ENCODE data around the gene SP4. TPM values are rescaled to one million over a fixed set of nuclear protein-coding genes. Genes with fewer than 3 reads are reported as not detected.

SP4 gene
- total and polyA plus RNA-seq, 9 donors = 6.9 to 22.1 (median 17.7) TPM

DNA sequence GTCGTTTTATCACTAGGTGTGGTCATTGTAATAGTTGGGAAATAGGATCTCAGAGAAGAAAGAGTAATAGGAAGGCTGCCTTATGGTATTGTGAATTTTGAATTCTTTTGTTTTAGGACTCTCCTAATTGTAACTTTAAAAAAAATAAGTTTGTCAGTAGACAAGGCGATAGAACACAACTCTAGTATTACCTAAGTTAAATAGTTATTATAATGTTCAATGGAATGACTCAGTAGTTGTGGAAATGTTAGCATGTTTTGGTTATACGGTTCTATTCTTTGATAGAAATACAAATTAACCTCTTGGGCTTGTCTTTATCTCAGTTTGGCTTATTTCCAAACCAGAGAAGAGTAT lies 116.4 kb downstream of the SP4 start:
- no peak for TF ChIP-seq EP300 (IDR thresholded peaks at IDR 0.05)
- TF ChIP-seq POLR2A (IDR thresholded peaks at IDR 0.05) = no peak
- TF ChIP-seq, protein P1, sequence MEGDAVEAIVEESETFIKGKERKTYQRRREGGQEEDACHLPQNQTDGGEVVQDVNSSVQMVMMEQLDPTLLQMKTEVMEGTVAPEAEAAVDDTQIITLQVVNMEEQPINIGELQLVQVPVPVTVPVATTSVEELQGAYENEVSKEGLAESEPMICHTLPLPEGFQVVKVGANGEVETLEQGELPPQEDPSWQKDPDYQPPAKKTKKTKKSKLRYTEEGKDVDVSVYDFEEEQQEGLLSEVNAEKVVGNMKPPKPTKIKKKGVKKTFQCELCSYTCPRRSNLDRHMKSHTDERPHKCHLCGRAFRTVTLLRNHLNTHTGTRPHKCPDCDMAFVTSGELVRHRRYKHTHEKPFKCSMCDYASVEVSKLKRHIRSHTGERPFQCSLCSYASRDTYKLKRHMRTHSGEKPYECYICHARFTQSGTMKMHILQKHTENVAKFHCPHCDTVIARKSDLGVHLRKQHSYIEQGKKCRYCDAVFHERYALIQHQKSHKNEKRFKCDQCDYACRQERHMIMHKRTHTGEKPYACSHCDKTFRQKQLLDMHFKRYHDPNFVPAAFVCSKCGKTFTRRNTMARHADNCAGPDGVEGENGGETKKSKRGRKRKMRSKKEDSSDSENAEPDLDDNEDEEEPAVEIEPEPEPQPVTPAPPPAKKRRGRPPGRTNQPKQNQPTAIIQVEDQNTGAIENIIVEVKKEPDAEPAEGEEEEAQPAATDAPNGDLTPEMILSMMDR (IDR thresholded peaks at IDR 0.05) = no peak
- DNase-seq = no peak
- Histone ChIP-seq H3K9me3 (no peaks in the 10 kb centered on the region), H3K4me1 (ENCODE audit: insufficient read depth) (peaks cover 11% of the 10 kb centered on the region), H3K36me3 (no peaks in the 10 kb centered on the region), H3K27ac (no peak overlapping the region), H3K4me3 (no peak overlapping the region), H3K27me3 (no peaks in the 10 kb centered on the region)
- intact Hi-C loops (cut with DNase I) = no loop called here
- WGBS, 3 donors = 25 to 29% (median 27%) methylated on average over 3 of the region's 3 CpGs

DNA sequence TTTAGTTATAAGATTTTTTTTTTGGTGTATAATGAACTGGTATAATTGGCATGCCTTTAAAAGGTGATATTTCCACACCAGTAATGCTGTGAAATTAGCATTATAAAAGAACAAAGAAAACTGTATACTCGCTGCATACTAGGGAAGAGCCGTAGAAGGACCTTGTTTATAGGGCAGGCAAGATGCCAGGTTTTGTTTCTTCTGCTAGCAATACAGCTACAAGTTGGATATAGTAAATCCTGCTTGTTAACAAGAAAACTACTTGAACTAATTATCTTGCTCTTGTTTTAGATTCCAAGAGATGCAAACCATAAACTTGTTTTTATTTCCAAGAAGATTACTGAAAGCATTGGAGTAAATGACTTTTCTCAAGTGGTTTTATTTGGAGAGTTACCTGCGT lies 116.8 kb downstream of the SP4 start:
- intact Hi-C loops (cut with DNase I) = no loop called here
- Histone ChIP-seq H3K27ac (no peak overlapping the region), H3K27me3 (no peaks in the 10 kb centered on the region), H3K4me1 (ENCODE audit: insufficient read depth) (peaks cover 11% of the 10 kb centered on the region), H3K4me3 (no peak overlapping the region), H3K36me3 (no peaks in the 10 kb centered on the region), H3K9me3 (no peaks in the 10 kb centered on the region)
- DNase-seq = no peak
- TF ChIP-seq POLR2A (IDR thresholded peaks at IDR 0.05) (no peak), EP300 (IDR thresholded peaks at IDR 0.05) (no peak)
- TF ChIP-seq, protein P1 (IDR thresholded peaks at IDR 0.05) = no peak
- WGBS, 3 donors = 33 to 59% (median 53%) methylated on average over 3 of the region's 3 CpGs

DNA sequence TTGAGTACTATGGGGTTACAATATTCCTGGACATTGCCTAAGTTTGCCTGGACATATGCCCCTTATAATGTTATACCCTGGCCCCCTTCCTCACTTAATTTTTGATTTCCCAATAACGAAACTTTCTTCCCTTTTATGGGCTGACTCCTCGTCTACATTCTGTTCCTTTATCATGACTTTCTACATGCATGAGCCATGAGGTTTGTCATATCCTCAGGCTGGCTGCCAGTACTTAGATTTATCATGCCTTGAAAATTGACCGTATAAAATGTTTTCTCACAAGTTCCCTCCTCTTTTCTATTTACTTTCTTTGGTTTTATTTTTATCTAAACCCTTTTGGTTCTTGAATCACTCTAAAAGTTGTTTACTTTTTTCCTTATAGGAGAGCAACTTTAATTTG lies 119.6 kb downstream of the SP4 start:
- no peaks in the 10 kb centered on the region for H3K27me3 ChIP-seq
- no peak overlapping the region for H3K27ac ChIP-seq
- intact Hi-C loops (cut with DNase I) = no loop called here
- no peak for TF ChIP-seq POLR2A (IDR thresholded peaks at IDR 0.05)
- TF ChIP-seq EP300 (IDR thresholded peaks at IDR 0.05) = no peak
- TF ChIP-seq, protein P1 (IDR thresholded peaks at IDR 0.05) = no peak
- DNase-seq = no peak
- peaks cover 10% of the 10 kb centered on the region for H3K4me1 ChIP-seq (ENCODE audit: insufficient read depth)
- 13 to 17% (median 15%) methylated on average over 3 of the region's 3 CpGs for WGBS, 3 donors
- no peaks in the 10 kb centered on the region for H3K36me3 ChIP-seq
- no peak overlapping the region for H3K4me3 ChIP-seq
- H3K9me3 ChIP-seq = no peaks in the 10 kb centered on the region

DNA sequence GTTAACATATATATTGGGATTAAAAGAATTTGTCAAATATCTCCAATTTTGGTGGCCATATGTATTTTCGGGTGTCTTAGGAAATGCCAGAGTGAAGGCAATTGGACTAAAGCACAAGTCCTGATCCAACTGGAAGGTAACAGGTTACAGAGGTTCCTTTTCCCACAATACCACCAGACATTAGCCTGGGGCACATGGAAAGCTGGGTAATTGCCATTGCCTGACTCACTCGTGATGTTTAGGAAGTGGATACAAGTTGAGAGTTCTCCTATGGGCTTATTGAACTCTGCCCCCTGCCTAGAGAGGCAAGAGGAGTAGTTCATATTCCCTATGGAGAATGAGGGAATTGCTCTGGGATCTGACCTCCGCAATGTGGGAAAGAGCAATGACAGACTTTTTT lies 120.6 kb downstream of the SP4 start:
- intact Hi-C loops (cut with DNase I) = no loop called here
- Histone ChIP-seq H3K27ac (no peak overlapping the region), H3K4me1 (ENCODE audit: insufficient read depth) (peaks cover 1% of the 10 kb centered on the region), H3K4me3 (no peak overlapping the region), H3K9me3 (no peaks in the 10 kb centered on the region), H3K36me3 (no peaks in the 10 kb centered on the region), H3K27me3 (no peaks in the 10 kb centered on the region)
- TF ChIP-seq, protein P1 (IDR thresholded peaks at IDR 0.05) = no peak
- no peak for TF ChIP-seq POLR2A (IDR thresholded peaks at IDR 0.05)
- no peak for TF ChIP-seq EP300 (IDR thresholded peaks at IDR 0.05)
- WGBS, 3 donors = 67 to 91% (median 82%) methylated on average over 3 of the region's 3 CpGs
- no peak for DNase-seq

DNA sequence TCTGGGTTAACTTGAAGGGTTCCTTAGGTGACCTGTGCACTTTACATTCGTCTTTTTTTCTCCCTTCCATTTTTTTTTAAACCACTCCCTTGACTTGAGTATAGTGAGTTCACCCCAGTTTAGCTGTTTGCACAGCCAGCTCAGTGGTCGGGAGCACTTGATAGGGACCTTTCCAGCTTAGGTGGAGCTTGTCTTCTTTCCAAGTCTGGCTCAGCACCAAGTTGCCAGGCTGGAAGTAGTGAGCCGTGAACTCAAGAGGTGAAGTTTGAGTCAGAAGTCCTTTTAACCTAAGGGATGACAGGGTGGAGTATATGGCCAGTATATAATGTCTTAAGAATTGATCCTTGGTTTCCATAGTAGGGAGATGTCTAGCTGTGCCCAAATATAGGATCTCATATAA lies 122.2 kb downstream of the SP4 start:
- TF ChIP-seq, protein P1 (IDR thresholded peaks at IDR 0.05) = no peak
- TF ChIP-seq POLR2A (IDR thresholded peaks at IDR 0.05) = no peak
- no peak for TF ChIP-seq EP300 (IDR thresholded peaks at IDR 0.05)
- Histone ChIP-seq H3K36me3 (no peaks in the 10 kb centered on the region), H3K9me3 (no peaks in the 10 kb centered on the region), H3K4me1 (ENCODE audit: insufficient read depth) (no peaks in the 10 kb centered on the region), H3K27me3 (no peaks in the 10 kb centered on the region), H3K4me3 (no peak overlapping the region), H3K27ac (no peak overlapping the region)
- no peak for DNase-seq
- intact Hi-C loops (cut with DNase I) = no loop called here
- 85 to 88% (median 86%) methylated on average over 3 of the region's 3 CpGs for WGBS, 3 donors

All from ovary (tissue), 9 donors.